Fibroblast of pulmonary artery (primary cell): ENCODE measurements around the gene PYGL.
"Not testable (repeated sequence)": the region's sequence is repeated elsewhere in the genome, so short reads cannot be mapped to it uniquely, and the experiment has no call there.

Experiments
- DNase-seq: peaks from one replicate; pipeline ENCODE4 v3.0.0-alpha.2; 2010; ENCODE audit warnings: low read depth
- H3K4me3 ChIP-seq: replicated peaks from 2 replicates; pipeline ENCODE4 v1.5.1; 2011; ENCODE audit warnings: low read depth, mild to moderate bottlenecking, control low read depth, low read length, moderate library complexity
- CTCF ChIP-seq: IDR thresholded peaks from 2 replicates; pipeline ENCODE4 v1.5.1; 2011; ENCODE audit warnings: mild to moderate bottlenecking, control low read depth, low read length, inconsistent platforms; ENCODE audit errors: missing control alignments

The PYGL gene

GRCh38 chr14:50928002-50928635 is 16.2 kb downstream of the PYGL start:
- peak; percentile 74 for DNase-seq
- TF ChIP-seq CTCF = no peak
- H3K4me3 ChIP-seq = no peak overlapping the region

- no peak overlapping the region for H3K4me3 ChIP-seq
- no peak for TF ChIP-seq CTCF
- DNase-seq = peak; percentile 50
Observed at GRCh38 chr14:50926851-50927386, 17.4 kb downstream of the PYGL start.

GRCh38 chr14:50924843-50925242 is 19.4 kb downstream of the PYGL start:
- no peak for DNase-seq
- TF ChIP-seq CTCF = no peak

GRCh38 chr14:50924236-50924635 is 20.0 kb downstream of the PYGL start:
- no peak for TF ChIP-seq CTCF

More at GRCh38 chr14:50924843-50925242, 19.4 kb downstream of the PYGL start:
- no peak overlapping the region for H3K4me3 ChIP-seq

GRCh38 chr14:50922803-50923202 is 21.5 kb downstream of the PYGL start:
- DNase-seq = no peak
- H3K4me3 ChIP-seq = no peak overlapping the region
- no peak for TF ChIP-seq CTCF

More at GRCh38 chr14:50924236-50924635, 20.0 kb downstream of the PYGL start:
- H3K4me3 ChIP-seq = no peak overlapping the region
- no peak for DNase-seq

GRCh38 chr14:50920482-50921230 is 23.6 kb downstream of the PYGL start:
- TF ChIP-seq CTCF = no peak
- peak; percentile 94 for DNase-seq
- no peak overlapping the region for H3K4me3 ChIP-seq

- H3K4me3 ChIP-seq, DNase-seq: not testable (repeated sequence)
Observed at GRCh38 chr14:50919524-50919923, 24.8 kb downstream of the PYGL start.
